Activated T-helper 17 cell treated with anti-CD3 and anti-CD28 coated beads, Interleukin-2, amount 50 U/mL, for 72 hours (primary cell): ENCODE measurements around the gene FAM229B. TPM values are rescaled to one million over a fixed set of nuclear protein-coding genes. Genes with fewer than 3 reads are reported as not detected.
"Not testable (repeated sequence)": the region's sequence is repeated elsewhere in the genome, so short reads cannot be mapped to it uniquely, and the experiment has no call there.

Source experiments
- ATAC-seq: fragments of 150-1000 bp; cut with Tn5 transposase; replicated peaks from 2 replicates; pipeline ENCODE4 v1.10.0; 2021; ENCODE audit warnings: mild to moderate bottlenecking, moderate library complexity
- H3K27ac Mint-ChIP-seq: one replicate; pipeline ENCODE4 v1.8.0; 2022; ENCODE audit warnings: mixed read lengths
- H3K27me3 Mint-ChIP-seq: one replicate; pipeline ENCODE4 v1.8.0; 2022; ENCODE audit warnings: mixed read lengths
- H3K36me3 Mint-ChIP-seq: one replicate; pipeline ENCODE4 v1.8.0; 2022; ENCODE audit warnings: low read depth, mild to moderate bottlenecking, mixed read lengths
- H3K4me1 Mint-ChIP-seq: one replicate; pipeline ENCODE4 v1.8.0; 2022; ENCODE audit warnings: mixed read lengths
- H3K4me3 Mint-ChIP-seq: one replicate; pipeline ENCODE4 v1.8.0; 2022; ENCODE audit warnings: mild to moderate bottlenecking, mixed read lengths
- H3K9me3 Mint-ChIP-seq: one replicate; pipeline ENCODE4 v1.8.0; 2022; ENCODE audit warnings: mixed read lengths
- total RNA-seq, 2 donors: library from RNA; stranded (reverse); gene quantifications; one replicate each; pipeline ENCODE4 v1.2.3, GENCODE V29; 2022

The FAM229B gene
- 1 to 10 TPM; 2.6 TPM for total RNA-seq

- Mint-ChIP-seq H3K4me3 (no peak within 1 kb of the TSS), H3K27me3 (peaks cover 14% of the 10 kb centered on the region), H3K27ac (no peak within 1 kb of the TSS), H3K9me3 (no peaks in the 10 kb centered on the region), H3K36me3 (peaks cover 33% of the 10 kb centered on the region), H3K4me1 (no peaks in the 10 kb centered on the region)
- peak; percentile 97 for ATAC-seq
Measured at GRCh38 chr6:112087136-112087911, at the start of gene FAM229B, which contains the start of gene TUBE1. FAM229B (plus strand) TSS chr6:112087591; CDS start chr6:112099284, 11,693 bp downstream. TUBE1 (minus strand) TSS chr6:112087482; CDS start chr6:112087434, 48 bp downstream.

- Mint-ChIP-seq H3K27me3 (no peaks in the 10 kb centered on the region), H3K4me3 (no peak overlapping the region), H3K36me3 (no peaks in the 10 kb centered on the region), H3K4me1 (peaks cover 30% of the 10 kb centered on the region), H3K27ac (no peak overlapping the region), H3K9me3 (no peaks in the 10 kb centered on the region)
- peak; percentile 17 for ATAC-seq
Measured at GRCh38 chr6:112037783-112038216, 49.6 kb upstream of the FAM229B start.

- Mint-ChIP-seq H3K4me1 (peaks cover 31% of the 10 kb centered on the region), H3K9me3 (no peaks in the 10 kb centered on the region), H3K27ac (no peak overlapping the region), H3K36me3 (no peaks in the 10 kb centered on the region), H3K4me3 (no peak overlapping the region), H3K27me3 (no peaks in the 10 kb centered on the region)
- ATAC-seq: no peak
Measured at GRCh38 chr6:112038268-112038667, 49.1 kb upstream of the FAM229B start.

GRCh38 chr6:112038756-112039430 lies 48.5 kb upstream of the FAM229B start:
- H3K36me3 Mint-ChIP-seq: no peaks in the 10 kb centered on the region
- H3K9me3 Mint-ChIP-seq: no peaks in the 10 kb centered on the region
- H3K27ac Mint-ChIP-seq: no peak overlapping the region
- H3K4me1 Mint-ChIP-seq: peaks cover 25% of the 10 kb centered on the region
- ATAC-seq: no peak
- no peaks in the 10 kb centered on the region for H3K27me3 Mint-ChIP-seq
- H3K4me3 Mint-ChIP-seq: no peak overlapping the region

GRCh38 chr6:112039431-112039770 lies 48.0 kb upstream of the FAM229B start:
- Mint-ChIP-seq H3K4me1 (peaks cover 19% of the 10 kb centered on the region), H3K9me3 (no peaks in the 10 kb centered on the region), H3K4me3 (no peak overlapping the region), H3K27me3 (no peaks in the 10 kb centered on the region), H3K27ac (no peak overlapping the region), H3K36me3 (no peaks in the 10 kb centered on the region)
- no peak for ATAC-seq

- Mint-ChIP-seq H3K4me1 (peaks cover 13% of the 10 kb centered on the region), H3K27me3 (no peaks in the 10 kb centered on the region), H3K27ac (peak overlapping the region; percentile 97), H3K4me3 (no peak overlapping the region), H3K36me3 (no peaks in the 10 kb centered on the region), H3K9me3 (no peaks in the 10 kb centered on the region)
- no peak for ATAC-seq
Measured at GRCh38 chr6:112040956-112041355, 46.4 kb upstream of the FAM229B start.

GRCh38 chr6:112041535-112041934 lies 45.9 kb upstream of the FAM229B start:
- peak overlapping the region; percentile 97 for H3K27ac Mint-ChIP-seq
- no peaks in the 10 kb centered on the region for H3K36me3 Mint-ChIP-seq
- H3K9me3 Mint-ChIP-seq: no peaks in the 10 kb centered on the region
- no peaks in the 10 kb centered on the region for H3K27me3 Mint-ChIP-seq
- H3K4me3 Mint-ChIP-seq: peak overlapping the region; percentile 93
- no peak for ATAC-seq
- peaks cover 9% of the 10 kb centered on the region for H3K4me1 Mint-ChIP-seq

- no peaks in the 10 kb centered on the region for H3K9me3 Mint-ChIP-seq
Measured at GRCh38 chr6:112043032-112044007, 44.1 kb upstream of the FAM229B start.

GRCh38 chr6:112044196-112044595 lies 43.2 kb upstream of the FAM229B start:
- no peaks in the 10 kb centered on the region for H3K27me3 Mint-ChIP-seq
- ATAC-seq: no peak
- no peaks in the 10 kb centered on the region for H3K9me3 Mint-ChIP-seq
- peak overlapping the region; percentile 93 for H3K4me3 Mint-ChIP-seq
- H3K27ac Mint-ChIP-seq: no peak overlapping the region
- peaks cover 9% of the 10 kb centered on the region for H3K4me1 Mint-ChIP-seq
- no peaks in the 10 kb centered on the region for H3K36me3 Mint-ChIP-seq

More at GRCh38 chr6:112043032-112044007, 44.1 kb upstream of the FAM229B start:
- no peaks in the 10 kb centered on the region for H3K36me3 Mint-ChIP-seq
- peak; percentile 88 for ATAC-seq
- H3K4me3 Mint-ChIP-seq: peak overlapping the region; percentile 93
- H3K4me1 Mint-ChIP-seq: peaks cover 9% of the 10 kb centered on the region
- peak overlapping the region; percentile 97 for H3K27ac Mint-ChIP-seq
- no peaks in the 10 kb centered on the region for H3K27me3 Mint-ChIP-seq

- Mint-ChIP-seq H3K36me3 (no peaks in the 10 kb centered on the region), H3K4me3 (no peak overlapping the region), H3K27ac (no peak overlapping the region), H3K9me3 (no peaks in the 10 kb centered on the region), H3K4me1 (peaks cover 9% of the 10 kb centered on the region), H3K27me3 (no peaks in the 10 kb centered on the region)
- no peak for ATAC-seq
Measured at GRCh38 chr6:112044856-112045255, 42.5 kb upstream of the FAM229B start.

- not testable (repeated sequence) for H3K4me3 Mint-ChIP-seq
Measured at GRCh38 chr6:112047523-112047922, 39.9 kb upstream of the FAM229B start.

GRCh38 chr6:112049026-112049799 lies 38.2 kb upstream of the FAM229B start:
- ATAC-seq: peak; percentile 84
- no peaks in the 10 kb centered on the region for H3K27me3 Mint-ChIP-seq
- no peaks in the 10 kb centered on the region for H3K4me1 Mint-ChIP-seq
- H3K27ac Mint-ChIP-seq: no peak overlapping the region
- H3K36me3 Mint-ChIP-seq: no peaks in the 10 kb centered on the region
- H3K4me3 Mint-ChIP-seq: no peak overlapping the region
- H3K9me3 Mint-ChIP-seq: no peaks in the 10 kb centered on the region

More at GRCh38 chr6:112047523-112047922, 39.9 kb upstream of the FAM229B start:
- H3K4me1 Mint-ChIP-seq, H3K27ac Mint-ChIP-seq, ATAC-seq, H3K27me3 Mint-ChIP-seq, H3K9me3 Mint-ChIP-seq, H3K36me3 Mint-ChIP-seq: not testable (repeated sequence)

- no peak for ATAC-seq
- Mint-ChIP-seq H3K4me3 (no peak overlapping the region), H3K9me3 (no peaks in the 10 kb centered on the region), H3K27ac (no peak overlapping the region), H3K27me3 (no peaks in the 10 kb centered on the region), H3K36me3 (no peaks in the 10 kb centered on the region), H3K4me1 (no peaks in the 10 kb centered on the region)
Measured at GRCh38 chr6:112049996-112050395, 37.4 kb upstream of the FAM229B start.
